Chondrocyte (in vitro differentiated cells): Measurements from ENCODE around the gene FBXL17. TPM values are rescaled to one million over a fixed set of nuclear protein-coding genes. Genes with fewer than 3 reads are reported as not detected.

Experiments used
- DNase-seq: peaks from one replicate; pipeline ENCODE4 v3.0.0; 2021; ENCODE audit warnings: mixed read lengths, low spot score
- H3K27ac Mint-ChIP-seq: one replicate; pipeline ENCODE4 v1.8.0; 2021; ENCODE audit warnings: mild to moderate bottlenecking, moderate library complexity, mixed read lengths; ENCODE audit not compliant: unreplicated experiment
- H3K27me3 Mint-ChIP-seq: 2 replicates; pipeline ENCODE4 v1.8.0; 2021; ENCODE audit warnings: low read depth, mixed read lengths
- H3K36me3 Mint-ChIP-seq: 2 replicates; pipeline ENCODE4 v1.8.0; 2021; ENCODE audit warnings: low read depth, mixed read lengths
- H3K4me1 Mint-ChIP-seq: 2 replicates; pipeline ENCODE4 v1.8.0; 2021; ENCODE audit warnings: low read depth, mild to moderate bottlenecking, mixed read lengths
- H3K4me3 Mint-ChIP-seq: one replicate; pipeline ENCODE4 v1.8.0; 2021; ENCODE audit warnings: mild to moderate bottlenecking, moderate library complexity, mixed read lengths; ENCODE audit not compliant: unreplicated experiment
- H3K9me3 Mint-ChIP-seq: 2 replicates; pipeline ENCODE4 v1.8.0; 2021; ENCODE audit warnings: low read depth, mixed read lengths
- CTCF ChIP-seq: fragments of 200-600 bp; sonication (generic); IDR thresholded peaks from 2 replicates; pipeline ENCODE4 v1.5.0; 2021; ENCODE audit warnings: antibody characterized with exemption, mild to moderate bottlenecking, moderate library complexity
- total RNA-seq: library from RNA; stranded (reverse); gene quantifications from 3 replicates; pipeline ENCODE4 v1.2.1, GENCODE V29; 2021

FBXL17 gene
- total RNA-seq, 1 donor from 2014 or later = 15.3 TPM

- no peaks in the 10 kb centered on the region for H3K9me3 Mint-ChIP-seq
- no peaks in the 10 kb centered on the region for H3K4me1 Mint-ChIP-seq
- no peaks in the 10 kb centered on the region for H3K27me3 Mint-ChIP-seq
- no peak for DNase-seq
- H3K27ac Mint-ChIP-seq = no peak overlapping the region
- TF ChIP-seq CTCF = no peak
- no peak overlapping the region for H3K4me3 Mint-ChIP-seq
- H3K36me3 Mint-ChIP-seq = peaks cover 1% of the 10 kb centered on the region
These were observed 245.4 kb downstream of the FBXL17 start for GRCh38 chr5:108136493-108136892.

- no peak overlapping the region for H3K4me3 Mint-ChIP-seq
- H3K27ac Mint-ChIP-seq = no peak overlapping the region
- H3K9me3 Mint-ChIP-seq = no peaks in the 10 kb centered on the region
- no peak for DNase-seq
- H3K36me3 Mint-ChIP-seq = peaks cover 1% of the 10 kb centered on the region
- no peaks in the 10 kb centered on the region for H3K27me3 Mint-ChIP-seq
- no peak for TF ChIP-seq CTCF
- no peaks in the 10 kb centered on the region for H3K4me1 Mint-ChIP-seq
These were observed 252.8 kb downstream of the FBXL17 start for GRCh38 chr5:108129129-108129528.

GRCh38 chr5:108125771-108126511, 256.0 kb downstream of the FBXL17 start:
- Mint-ChIP-seq H3K27me3 (no peaks in the 10 kb centered on the region), H3K4me1 (peaks cover 9% of the 10 kb centered on the region), H3K36me3 (no peaks in the 10 kb centered on the region), H3K9me3 (no peaks in the 10 kb centered on the region), H3K27ac (no peak overlapping the region), H3K4me3 (no peak overlapping the region)
- TF ChIP-seq CTCF = no peak
- no peak for DNase-seq

GRCh38 chr5:108124596-108124995, 257.3 kb downstream of the FBXL17 start:
- Mint-ChIP-seq H3K4me3 (no peak overlapping the region), H3K9me3 (no peaks in the 10 kb centered on the region), H3K4me1 (peaks cover 9% of the 10 kb centered on the region), H3K27me3 (no peaks in the 10 kb centered on the region), H3K27ac (no peak overlapping the region), H3K36me3 (no peaks in the 10 kb centered on the region)
- DNase-seq = no peak
- no peak for TF ChIP-seq CTCF

GRCh38 chr5:108122702-108123101, 259.2 kb downstream of the FBXL17 start:
- no peak for TF ChIP-seq CTCF
- Mint-ChIP-seq H3K36me3 (no peaks in the 10 kb centered on the region), H3K27me3 (no peaks in the 10 kb centered on the region), H3K4me3 (no peak overlapping the region), H3K27ac (no peak overlapping the region), H3K4me1 (peaks cover 9% of the 10 kb centered on the region), H3K9me3 (no peaks in the 10 kb centered on the region)
- no peak for DNase-seq
